Stimulated activated CD4-positive, alpha-beta T cell treated with anti-CD3 and anti-CD28 coated beads, TNF-alpha, amount 100 ng/mL, for 1 hour (primary cell): ENCODE results near the gene WDR35.
"Not testable (repeated sequence)": the region's sequence is repeated elsewhere in the genome, so short reads cannot be mapped to it uniquely, and the experiment has no call there.

Experiments
- DNase-seq, 3 donors: peaks; one replicate each; pipeline ENCODE4 v3.0.0-alpha.2; 2020; ENCODE audit warnings: low read depth in 3 of 3, low spot score in 1 of 3

Gene WDR35

DNA sequence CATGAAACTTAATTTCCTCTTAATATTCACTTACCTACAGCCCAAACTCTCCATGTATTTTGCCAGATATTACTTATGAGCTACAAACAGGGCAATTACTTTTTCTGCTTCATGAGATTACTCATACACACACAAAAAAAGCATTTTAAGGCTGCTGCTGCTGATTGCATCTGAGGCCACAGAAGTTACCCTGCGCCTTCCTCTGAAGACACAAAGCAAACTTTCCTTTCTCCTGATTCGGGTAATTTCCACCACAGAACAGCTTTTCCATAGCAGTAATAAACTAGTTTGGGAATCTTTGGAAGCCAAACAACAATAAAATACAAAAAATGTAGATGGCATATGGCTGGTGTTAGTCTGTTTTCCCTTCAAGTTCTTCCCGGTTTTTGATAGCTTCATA lies 94.4 kb downstream of the WDR35 start:
- no peak for DNase-seq

DNA sequence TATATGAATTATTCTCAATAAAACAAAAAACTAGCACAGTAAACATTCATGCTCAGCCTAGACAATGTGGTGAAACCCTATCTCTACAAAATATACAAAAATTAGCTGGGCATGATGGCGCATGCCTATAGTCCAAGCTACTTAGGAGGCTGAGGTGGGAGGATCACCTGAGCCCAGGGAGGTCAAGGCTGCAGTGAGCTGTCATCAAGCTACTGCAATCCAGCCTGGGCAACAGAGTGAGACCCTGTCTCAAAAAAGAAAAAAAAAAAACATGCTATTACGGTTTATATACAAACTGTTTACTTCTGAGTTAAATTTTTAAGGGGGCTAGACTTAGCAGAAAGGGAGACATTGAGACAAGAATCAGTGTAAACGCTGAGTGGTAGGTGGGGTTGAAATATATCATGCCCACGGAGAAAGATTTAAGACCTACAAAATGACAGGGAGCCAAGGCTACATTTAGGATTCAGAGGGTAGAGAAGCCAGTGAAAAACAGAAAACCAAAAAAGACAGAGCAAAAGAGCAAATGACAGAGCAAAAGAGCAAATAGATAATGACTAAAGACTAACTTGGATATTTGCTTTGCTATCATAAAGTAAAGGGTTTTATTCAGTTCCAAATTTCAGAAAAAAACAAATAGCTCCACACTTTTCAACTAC lies 95.6 kb downstream of the WDR35 start:
- DNase-seq, result no peak

DNA sequence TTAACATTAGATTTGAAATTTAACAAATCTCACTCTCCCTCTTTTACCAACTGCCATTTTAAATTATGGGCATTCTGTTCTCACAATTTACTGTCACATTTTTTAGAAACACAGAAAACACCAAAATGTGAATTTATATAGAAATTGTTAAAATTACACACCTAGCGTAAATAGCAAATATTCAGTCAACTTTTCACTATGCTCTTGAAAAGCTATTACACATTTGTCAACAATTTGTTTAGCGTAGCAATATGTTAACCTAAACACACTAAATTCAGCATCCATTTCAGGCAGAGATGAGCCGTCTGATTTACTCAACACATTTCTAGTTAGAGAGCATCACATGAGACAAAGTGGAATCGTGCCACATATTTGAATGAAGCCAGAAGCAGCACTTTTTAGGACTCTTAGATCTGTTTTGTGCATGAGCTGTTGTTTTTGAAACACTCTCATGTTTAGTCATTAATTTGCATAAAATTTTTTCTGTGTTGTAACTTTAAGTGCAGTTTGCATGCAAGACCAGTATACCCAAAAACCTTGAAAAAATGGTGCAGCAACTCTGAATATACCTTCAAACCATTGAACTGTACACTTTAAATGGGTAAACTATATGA lies 96.3 kb downstream of the WDR35 start:
- no peak for DNase-seq

DNA sequence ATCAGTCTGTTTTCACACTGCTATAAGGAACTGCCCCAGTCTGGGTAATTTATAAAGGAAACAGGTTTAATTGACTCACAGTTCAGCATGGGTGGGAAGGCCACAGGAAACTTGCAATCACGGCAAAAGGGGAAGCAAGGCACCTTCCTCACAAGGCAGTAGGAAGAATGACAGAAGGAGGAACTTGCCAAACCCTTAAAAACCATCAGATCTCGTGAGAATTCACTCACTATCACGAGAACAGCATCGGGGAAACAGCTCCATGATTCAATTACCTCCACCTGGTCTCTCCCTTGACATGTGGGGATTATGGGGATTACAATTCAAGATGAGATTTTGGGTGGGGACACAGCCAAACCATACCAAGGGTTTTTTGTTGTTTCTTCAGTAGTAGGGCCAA lies 97.9 kb downstream of the WDR35 start:
- not testable (repeated sequence) for DNase-seq

DNA sequence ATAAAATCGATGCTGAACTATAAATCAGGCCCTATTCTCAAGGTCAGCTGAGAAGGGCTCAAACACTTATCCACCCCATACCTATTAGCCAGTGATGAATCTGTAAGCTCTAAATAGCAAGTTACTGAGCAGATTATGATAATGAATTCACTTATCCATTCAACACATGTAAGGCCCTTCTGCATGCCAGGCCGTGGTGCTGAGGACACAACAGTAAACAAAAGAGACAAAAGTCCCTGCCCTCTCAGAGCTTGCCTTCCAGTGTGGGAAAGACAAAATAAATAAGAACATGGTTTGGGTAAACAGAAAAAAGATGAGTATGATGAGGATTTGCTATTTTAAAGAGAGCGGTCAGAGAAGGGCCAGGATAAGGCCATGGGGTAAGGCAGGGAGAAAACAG lies 99.8 kb downstream of the WDR35 start:
- no peak for DNase-seq

DNA sequence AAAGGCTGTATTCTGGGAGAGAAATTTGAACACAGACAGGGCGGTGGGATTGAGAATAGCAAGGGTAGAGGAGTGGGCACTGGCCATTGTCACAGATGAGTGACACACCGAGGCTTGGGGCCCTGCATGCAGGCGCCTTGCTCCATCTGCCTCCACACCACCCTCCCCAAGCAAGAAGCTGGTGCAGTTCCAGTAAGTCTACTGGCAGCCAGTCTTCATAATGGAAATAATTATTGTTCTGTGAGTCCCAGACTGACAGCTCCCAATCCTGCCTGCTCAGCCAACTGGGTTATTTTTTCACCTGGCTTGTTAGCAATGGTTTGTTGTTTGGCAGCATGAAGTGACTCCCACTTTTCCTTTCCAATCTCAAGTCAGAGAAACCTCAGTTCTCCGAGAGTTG lies 101.1 kb downstream of the WDR35 start:
- DNase-seq, result no peak

DNA sequence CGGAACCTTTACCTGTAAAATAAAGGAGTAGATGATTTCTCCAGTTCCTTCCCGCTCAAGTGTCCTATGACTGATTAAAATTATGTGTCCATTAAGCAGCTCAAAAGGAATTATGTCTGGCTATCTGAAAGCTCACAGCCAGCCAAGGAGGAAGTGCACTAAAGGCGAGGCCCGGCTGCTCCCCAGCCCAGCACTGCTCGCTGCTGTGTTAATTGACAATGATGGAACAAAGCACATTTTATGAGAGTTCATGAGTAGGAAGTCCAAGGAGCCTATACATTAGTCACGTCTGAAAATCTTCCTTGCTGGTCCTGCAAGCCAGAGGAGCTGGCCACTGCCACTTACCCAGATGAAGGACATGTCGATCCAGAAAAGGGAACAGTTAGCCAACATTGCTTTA lies 102.4 kb downstream of the WDR35 start:
- no peak for DNase-seq

DNA sequence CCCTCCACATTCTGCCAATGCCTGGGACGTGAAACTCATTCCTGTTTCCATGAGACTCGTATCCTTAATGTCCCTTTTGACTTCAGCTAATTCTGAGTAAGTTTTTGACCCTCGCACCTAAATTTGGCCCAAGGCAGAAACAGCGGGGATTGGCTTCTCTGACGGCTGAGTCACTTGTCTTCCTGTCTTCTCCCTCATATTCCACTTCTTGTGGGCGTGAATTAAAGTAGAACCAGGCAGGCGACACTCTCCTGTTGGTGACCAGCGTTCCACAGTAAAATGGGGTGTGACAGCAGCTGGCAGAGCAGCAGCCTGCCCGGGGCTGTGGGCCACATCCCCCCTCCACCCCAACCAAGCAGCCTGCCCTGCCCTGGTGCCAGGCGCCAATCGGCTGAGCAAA lies 103.6 kb downstream of the WDR35 start:
- no peak for DNase-seq

DNA sequence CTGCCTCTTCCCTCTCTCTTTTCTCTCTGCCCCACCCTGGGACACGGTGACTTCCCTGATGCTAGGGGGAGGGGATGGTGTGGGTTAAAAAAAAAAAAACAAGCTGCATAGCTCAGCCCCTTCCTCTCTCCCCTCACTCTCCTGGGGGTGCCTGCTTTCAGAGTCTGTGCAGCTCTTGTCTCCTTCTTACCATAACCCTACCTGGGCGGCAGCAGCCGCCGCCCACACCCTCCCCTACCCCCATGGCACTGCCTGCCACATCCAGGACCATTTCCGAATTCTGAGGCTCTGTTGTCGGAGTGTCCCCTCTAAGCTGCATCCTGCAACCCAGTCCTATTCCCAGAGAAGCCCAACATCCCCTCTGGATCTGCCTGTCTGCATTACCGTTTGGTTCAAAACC lies 104.1 kb downstream of the WDR35 start:
- DNase-seq, result no peak

DNA sequence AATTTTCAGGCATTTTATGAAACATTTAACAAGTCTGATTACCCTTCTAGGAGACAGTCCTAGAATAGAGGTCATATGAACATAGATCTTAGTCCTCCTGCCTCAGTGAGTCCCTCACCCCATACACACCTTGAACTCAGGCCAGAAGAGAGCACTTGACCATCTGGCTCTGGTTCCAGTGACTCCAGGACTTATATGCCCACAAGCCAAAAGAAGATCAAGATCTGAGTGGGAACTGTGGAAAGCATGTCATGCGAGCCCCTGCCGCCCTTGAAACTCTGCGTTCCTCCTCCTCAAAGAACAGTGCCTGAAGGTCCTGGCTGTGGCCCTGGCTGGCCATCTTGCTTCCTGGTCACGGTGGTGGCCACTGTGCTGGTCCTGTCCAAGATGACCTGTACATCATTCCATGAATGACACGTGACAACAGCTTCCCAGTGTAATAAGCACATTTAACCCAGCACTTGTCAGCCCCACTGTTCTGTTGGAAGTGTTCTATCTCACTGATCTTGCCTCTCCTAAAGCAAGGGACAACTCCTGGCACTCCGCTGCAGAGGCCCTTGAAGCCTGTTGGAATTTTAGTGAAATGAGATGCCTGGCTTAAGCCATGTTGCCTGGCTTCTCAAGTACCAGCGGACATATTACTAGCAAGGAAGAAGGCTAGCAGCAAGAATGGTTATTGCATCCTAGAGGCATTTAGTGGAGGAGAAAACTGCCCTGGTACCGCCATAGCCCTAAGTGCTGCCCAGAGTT lies 105.8 kb downstream of the WDR35 start:
- DNase-seq, result no peak

DNA sequence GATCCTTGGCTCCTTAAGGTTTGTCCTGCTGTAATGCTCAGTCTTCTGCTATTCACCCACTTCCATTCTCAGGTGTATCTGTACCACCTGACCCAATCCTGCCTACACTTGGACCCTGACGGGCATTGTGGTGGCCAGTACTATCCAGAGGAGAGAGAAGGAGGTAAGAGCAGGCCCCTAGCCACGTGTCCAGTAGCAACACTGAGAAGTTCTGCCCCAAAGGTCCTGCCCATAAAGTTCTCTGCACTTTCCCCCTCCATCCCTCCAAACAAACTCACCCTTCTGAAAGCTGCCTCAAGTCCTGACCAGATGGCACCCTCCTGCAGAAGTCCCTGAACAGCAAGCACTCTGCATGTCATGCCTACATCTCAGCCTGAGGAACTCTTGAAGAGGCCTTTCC lies 106.4 kb downstream of the WDR35 start:
- DNase-seq, result no peak

DNA sequence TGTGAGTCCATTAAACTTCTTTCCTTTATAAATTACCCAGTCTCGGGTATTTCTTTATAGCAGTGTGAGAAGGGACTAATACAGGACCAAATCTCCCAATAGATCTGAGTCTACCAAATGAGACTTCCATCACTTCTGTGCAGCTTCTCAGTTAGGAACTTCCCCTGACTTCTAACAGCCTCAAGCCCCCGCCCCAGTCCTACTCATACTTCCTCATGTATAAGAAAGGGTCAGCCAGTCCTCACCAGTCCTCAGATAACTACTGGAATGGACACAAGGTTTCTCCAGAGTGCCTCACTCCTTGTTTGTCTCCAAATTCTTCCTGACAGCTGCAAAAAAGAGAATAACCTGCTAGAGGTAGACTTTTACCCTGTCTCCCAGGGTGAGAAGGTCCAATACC lies 107.6 kb downstream of the WDR35 start:
- no peak for DNase-seq

DNA sequence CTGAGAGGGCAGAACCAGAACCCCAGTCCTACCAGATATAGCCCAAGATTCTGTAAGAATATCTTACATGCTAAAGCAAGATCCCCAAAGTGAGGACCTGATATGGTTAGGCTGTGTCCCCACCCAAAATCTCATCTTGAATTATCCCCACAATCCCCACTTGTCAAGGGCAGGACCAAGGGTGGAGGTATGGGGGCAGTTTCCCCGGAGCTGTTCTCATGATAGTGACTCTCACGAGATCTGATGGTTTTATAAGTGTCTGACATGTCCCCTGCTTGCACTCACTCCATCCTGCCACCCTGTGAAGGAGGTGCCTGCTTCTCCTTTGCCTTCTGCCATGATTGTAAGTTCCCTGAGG lies 108.0 kb downstream of the WDR35 start:
- no peak for DNase-seq

DNA sequence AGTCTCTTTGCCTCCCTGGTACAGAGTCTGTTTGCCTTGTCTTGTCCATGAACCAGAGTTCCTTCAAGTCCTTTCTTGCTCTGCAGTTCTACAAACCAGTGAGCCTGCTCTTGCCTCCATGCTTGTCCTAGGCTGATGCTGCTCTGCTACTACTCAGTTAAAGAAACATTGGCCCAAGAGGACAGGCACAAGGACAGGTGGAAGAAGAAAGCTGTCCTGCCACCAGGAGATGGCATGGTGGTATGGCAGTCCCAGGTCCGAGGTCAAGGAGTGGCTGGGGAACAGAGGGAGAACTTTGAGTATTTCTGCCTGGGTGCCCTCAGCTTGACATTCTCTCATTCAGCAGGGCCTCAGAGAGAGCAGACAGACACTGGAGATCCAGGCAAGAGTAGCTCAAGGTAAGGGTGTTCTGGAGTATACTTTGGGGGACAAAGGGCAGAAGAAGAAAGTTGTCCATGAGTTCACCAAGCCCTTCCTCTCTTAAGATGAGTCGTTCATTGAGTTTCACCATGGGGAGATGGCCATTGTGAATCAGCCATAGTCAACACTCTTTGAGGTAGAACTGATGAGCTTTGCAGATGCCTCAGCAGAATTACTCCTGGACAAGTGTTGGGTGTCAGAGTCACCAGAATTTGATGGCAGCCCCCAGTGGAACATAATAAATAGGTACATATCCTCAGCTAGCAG lies 108.5 kb downstream of the WDR35 start:
- no peak for DNase-seq

DNA sequence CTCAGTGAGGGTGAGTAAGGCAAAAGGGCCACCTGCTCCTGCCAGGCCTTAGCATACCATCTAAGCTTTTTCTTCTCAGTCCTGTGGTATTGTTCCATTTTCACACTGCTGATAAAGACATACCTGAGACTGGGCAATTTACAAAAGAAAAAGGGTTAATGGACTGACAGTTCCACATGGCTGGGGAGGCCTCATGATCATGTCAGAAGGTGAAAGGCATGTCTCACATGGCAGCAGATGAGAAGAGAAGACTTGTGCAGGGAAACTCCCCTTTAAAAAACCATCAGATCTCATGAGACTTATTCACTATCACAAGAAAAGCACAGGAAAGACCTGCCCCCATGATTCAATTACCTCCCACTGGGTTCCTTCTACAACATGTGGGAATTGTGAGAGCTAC lies 109.7 kb downstream of the WDR35 start:
- not testable (repeated sequence) for DNase-seq

DNA sequence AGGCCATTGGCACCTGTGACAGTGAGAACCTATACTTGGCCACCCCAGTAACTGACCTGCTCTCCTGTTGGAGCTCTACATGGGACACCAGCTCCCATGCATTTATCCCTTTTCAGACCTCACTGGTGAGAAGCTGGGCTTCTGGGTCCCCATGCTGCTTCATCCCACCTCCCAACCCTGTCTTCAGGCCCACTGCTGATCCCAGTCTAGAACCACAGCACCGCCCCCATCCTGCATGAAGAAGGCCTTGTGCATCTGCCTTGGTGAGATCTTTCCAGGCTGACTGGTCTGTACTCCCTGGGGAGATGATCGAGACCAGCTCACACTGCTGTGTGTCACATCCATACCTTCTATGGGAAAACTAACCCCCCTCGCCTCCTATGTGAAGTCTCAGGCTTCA lies 110.8 kb downstream of the WDR35 start:
- no peak for DNase-seq

DNA sequence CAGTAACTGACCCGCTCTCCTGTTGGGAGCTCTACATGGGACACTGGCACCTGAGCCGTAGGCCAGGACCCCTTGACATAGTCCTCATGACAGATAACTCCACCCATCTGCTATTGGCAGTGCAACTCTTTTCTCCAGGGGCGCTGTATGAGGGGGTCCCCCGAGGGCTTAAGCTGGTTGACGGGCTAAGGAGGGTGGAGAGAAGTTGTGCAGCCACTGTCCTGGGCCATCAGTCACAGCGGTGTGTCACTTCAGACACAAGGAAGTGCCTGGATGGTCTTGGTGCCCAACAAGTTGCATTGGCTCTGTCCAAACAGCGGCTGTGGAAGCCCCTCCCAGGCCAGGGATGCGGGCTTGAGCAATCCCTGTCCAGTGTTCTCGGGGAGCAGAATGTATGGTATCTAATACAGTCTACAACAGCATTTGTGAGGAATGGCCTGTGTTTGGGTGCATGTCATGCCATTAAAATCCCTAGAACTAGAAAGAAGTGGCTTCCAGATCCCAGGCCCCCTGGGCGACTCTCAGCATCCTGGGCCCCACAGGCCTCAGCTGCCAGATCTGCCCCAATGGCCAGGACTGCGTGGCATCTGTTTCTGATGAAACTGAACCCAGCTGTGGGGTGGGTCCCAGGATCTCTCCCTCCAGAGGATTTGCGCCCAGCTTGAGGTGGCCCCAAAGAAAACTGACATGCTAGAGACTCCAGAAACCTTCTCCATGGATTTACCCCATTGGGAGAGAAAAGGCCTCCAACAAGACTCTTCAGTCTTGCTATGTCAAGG lies 111.4 kb downstream of the WDR35 start:
- DNase-seq, result no peak

DNA sequence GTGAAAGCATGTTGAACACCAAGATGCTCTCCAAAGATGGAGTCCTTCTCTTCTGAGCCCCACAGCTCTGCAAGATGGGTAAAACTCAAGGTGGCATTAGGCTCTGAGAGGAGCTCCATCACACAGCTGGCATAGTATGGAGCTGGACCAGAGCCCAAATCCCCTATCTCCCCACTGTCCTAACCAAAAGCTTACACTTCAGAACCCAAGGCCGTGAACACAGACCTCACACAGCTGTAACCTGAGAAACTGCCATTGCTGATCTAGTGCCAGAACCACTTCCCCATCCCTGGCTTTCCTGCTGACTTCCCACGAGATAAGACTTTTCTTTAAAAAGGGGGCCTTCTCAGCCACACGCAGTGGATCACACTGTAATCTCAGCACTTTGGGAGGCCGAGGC lies 113.2 kb downstream of the WDR35 start:
- no peak for DNase-seq

DNA sequence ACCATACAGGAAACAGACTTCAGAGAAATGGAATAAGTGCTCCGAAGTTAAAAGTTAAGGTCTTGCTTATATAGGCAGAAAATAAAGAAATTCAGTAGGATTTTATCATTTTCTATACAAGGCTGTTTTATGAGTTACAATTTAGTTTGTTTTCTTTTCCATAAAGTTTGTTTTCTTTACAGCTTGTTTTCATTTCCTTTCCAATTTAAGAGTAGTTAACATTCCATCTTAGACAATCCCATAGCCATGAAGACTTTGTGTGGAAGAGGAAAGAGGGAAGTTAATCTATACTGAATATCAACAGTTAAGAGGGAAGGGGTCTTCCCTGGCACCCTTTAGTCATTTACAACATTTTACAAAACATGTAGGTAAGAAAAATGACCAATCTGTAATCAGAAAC lies 114.6 kb downstream of the WDR35 start:
- no peak for DNase-seq

DNA sequence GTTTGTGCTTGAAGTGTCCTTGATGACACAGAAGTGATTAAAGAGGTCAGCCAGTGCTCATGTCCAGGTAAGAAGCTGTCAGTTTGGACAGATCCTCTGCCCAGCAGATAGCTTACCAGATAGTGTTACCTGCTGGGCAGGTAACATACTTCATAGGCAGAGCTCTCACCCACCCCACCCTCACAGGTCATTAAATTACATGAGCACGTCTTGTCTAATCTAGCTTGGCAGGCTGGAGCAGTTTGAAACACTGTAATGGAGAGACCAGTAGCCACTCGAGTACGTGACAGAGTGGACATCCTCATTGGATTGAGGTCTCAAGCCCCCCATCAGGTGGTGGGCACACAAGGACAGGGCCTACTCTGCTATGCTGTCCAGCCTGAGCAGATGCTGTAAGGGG lies 115.2 kb downstream of the WDR35 start:
- DNase-seq, result no peak

DNA sequence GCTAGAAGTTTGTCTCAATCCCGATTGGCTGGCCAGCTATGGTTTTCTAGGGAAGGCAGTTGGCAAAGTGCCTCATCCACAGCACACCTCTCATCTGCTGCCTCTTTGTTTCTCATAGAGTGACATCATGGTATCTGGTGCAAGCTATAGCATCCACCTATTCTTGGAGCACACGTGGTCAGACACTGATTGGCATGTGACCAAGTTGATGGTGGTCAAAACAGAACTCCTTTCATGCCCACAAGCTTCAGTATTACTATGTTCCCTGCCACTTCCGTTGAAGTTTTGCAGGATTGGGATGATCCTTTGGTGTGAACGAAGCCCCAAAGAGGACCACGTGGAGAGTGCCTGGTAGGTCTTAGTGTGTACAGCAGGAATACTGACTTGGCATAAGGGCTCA lies 116.9 kb downstream of the WDR35 start:
- no peak for DNase-seq
